BJ (cell line): Measurements from ENCODE around the gene ALPP. TPM values are rescaled to one million over a fixed set of nuclear protein-coding genes. Genes with fewer than 3 reads are reported as not detected.
"Not testable (repeated sequence)": the region's sequence is repeated elsewhere in the genome, so short reads cannot be mapped to it uniquely, and the experiment has no call there.

Source experiments
- CTCF ChIA-PET: fragments of 350-600 bp; formaldehyde crosslinking; extraction: SDS; loops from one replicate; lab custom pipeline; 2021; ENCODE audit warnings: antibody characterized with exemption, inconsistent platforms; lab: Yijun Ruan, JAX
- POLR2A ChIA-PET: fragments of 300-600 bp; sonication (Branson Sonifier 250); formaldehyde crosslinking; extraction: SDS; loops from one replicate; lab custom pipeline; 2021; ENCODE audit warnings: antibody characterized with exemption; lab: Charles Lee
- DNase-seq: peaks from one replicate; pipeline ENCODE4 v3.0.0-alpha.2; 2011; ENCODE audit warnings: low read depth
- H3K27me3 ChIP-seq: 2 replicates; pipeline ENCODE4 v1.6.0; 2011; ENCODE audit warnings: low read length; ENCODE audit not compliant: control insufficient read depth, insufficient read depth
- H3K36me3 ChIP-seq: 2 replicates; pipeline ENCODE4 v1.5.1; 2011; ENCODE audit warnings: low read length; ENCODE audit not compliant: control insufficient read depth, insufficient read depth
- H3K4me3 ChIP-seq: 2 replicates; pipeline ENCODE4 v1.5.1; 2011; ENCODE audit warnings: low read depth, mild to moderate bottlenecking, control low read depth, low read length
- polyA plus RNA-seq: library from polyadenylated mRNA; depleted of rRNA; stranded (reverse); fragments of >200 nt; gene quantifications from 2 replicates; pipeline ENCODE4 v1.2.3, GENCODE V29; 2011
- TF ChIP-seq, protein P1 (sequence below): IDR thresholded peaks from 2 replicates; pipeline ENCODE4 v1.5.1; 2011; ENCODE audit warnings: low read depth, mild to moderate bottlenecking, control low read depth, inconsistent platforms, low read length, moderate library complexity; ENCODE audit not compliant: insufficient read depth

Gene ALPP
- polyA plus RNA-seq, 1 experiment: not detected

DNA sequence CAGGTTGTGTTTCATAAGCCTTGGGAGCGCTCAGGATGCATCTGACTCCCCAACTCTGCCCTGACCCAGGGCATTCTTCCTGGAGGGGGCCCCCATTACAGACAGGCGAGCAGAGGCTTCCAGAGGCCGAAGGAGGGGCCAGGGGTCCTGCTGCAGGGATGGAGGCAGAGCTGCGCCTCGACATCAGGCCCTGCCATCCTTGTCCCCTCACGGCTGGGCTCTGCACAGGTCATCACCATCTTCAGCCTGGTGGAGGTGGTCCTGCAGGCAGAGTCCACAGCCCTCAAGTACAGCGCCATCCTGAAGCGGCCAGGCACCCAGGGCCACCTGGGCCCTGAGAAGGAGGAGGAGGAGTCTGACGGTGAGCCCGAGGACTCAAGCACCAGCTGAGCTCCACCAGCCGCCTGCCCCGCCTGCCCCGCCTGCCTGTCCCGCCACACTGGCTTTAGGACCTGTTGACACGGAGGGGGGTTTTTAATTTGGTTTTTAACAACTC lies 42.3 kb upstream of the ALPP start:
- ChIA-PET POLR2A (no interaction called here), CTCF (interaction anchor here (1.1 to 3.2 kb wide), 6 partner anchors 9 to 108 kb away, joined by 4 to 14 read pairs (median 8); no protein-coding TSS in a partner anchor)
- no peaks in the 10 kb centered on the region for H3K36me3 ChIP-seq
- no peak for DNase-seq
- H3K27me3 ChIP-seq: no peaks in the 10 kb centered on the region
- TF ChIP-seq, protein P1, sequence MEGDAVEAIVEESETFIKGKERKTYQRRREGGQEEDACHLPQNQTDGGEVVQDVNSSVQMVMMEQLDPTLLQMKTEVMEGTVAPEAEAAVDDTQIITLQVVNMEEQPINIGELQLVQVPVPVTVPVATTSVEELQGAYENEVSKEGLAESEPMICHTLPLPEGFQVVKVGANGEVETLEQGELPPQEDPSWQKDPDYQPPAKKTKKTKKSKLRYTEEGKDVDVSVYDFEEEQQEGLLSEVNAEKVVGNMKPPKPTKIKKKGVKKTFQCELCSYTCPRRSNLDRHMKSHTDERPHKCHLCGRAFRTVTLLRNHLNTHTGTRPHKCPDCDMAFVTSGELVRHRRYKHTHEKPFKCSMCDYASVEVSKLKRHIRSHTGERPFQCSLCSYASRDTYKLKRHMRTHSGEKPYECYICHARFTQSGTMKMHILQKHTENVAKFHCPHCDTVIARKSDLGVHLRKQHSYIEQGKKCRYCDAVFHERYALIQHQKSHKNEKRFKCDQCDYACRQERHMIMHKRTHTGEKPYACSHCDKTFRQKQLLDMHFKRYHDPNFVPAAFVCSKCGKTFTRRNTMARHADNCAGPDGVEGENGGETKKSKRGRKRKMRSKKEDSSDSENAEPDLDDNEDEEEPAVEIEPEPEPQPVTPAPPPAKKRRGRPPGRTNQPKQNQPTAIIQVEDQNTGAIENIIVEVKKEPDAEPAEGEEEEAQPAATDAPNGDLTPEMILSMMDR: no peak
- no peak overlapping the region for H3K4me3 ChIP-seq

DNA sequence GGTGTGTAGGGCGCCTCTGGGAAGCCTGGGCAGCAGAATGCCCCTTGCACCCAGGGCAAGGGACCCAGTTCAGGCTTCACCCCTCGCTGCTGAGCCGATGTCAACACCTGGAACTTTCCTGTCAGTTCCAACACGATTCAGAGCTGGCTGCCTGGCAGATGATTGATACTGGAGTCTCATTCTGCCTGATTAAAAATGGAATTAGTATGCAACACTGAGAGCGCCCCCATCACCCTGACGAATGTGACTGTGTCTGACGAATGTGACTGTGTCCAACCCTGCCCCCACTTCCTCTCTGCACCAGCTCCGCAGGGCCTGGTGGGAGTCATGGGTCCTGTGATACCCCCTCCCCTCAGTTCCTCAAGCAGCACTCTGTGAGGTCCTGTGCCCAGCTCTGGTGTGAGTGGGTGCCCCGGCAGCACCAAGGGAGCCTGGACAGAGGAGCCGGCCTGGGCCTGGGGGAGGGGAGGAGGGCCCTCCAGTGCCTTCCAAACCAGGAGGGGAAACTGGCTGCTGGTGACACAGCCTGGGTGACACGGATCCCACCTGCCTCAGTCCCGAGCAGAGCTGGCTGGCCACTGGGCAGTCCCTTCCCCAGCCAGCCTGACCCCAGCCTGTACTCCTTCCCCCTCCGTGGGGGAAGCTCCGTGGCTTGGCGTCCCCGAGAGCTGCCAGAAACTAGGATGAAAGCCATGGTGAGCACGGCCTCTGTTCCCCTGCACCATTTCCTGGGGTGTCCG lies 41.4 kb upstream of the ALPP start:
- Histone ChIP-seq H3K36me3 (no peaks in the 10 kb centered on the region), H3K4me3 (no peak overlapping the region), H3K27me3 (no peaks in the 10 kb centered on the region)
- no peak for DNase-seq
- ChIA-PET CTCF (interaction anchor here (2.4 to 3.2 kb wide), 3 partner anchors 11 to 104 kb away, joined by 12 to 14 read pairs (median 13); no protein-coding TSS in a partner anchor), POLR2A (no interaction called here)
- TF ChIP-seq, protein P1: no peak

DNA sequence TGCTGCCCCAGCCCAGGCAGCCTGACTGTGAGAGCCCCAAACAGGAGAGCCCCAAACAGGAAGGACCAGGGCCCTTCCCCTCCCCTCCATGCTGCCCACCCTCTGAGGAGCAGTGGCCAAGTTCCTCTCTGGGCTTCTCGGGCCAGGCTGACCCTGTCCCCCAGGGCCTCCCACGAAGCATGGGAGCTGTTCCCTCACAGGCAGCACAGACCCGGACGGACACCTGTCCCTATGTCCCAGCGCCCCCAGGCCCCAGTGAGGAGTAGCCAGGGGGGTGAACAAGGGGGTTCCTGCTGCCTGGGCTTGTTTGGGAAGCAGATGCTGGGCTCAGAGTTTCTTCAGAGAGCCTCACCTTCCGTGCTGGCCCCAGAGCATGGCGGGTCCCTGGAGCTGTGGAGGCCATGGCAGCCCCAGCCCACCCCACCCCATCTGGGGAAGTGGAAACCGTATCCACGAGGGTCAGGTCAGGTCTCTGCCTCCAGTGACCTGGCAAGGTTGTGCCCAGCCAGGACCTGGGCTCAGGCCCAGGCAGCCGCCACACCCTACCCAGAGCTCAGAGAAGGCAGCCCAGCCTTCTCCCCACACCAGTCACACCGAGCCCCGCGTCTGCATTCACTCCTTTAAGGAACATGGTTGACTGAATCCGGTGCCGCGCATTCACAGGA lies 40.3 kb upstream of the ALPP start:
- H3K4me3 ChIP-seq, POLR2A ChIA-PET, H3K27me3 ChIP-seq, DNase-seq, H3K36me3 ChIP-seq: not testable (repeated sequence)
- CTCF ChIA-PET: interaction anchor here (3.2 kb wide), 1 partner anchor 98 kb away, joined by 14 read pairs; no protein-coding TSS in a partner anchor

DNA sequence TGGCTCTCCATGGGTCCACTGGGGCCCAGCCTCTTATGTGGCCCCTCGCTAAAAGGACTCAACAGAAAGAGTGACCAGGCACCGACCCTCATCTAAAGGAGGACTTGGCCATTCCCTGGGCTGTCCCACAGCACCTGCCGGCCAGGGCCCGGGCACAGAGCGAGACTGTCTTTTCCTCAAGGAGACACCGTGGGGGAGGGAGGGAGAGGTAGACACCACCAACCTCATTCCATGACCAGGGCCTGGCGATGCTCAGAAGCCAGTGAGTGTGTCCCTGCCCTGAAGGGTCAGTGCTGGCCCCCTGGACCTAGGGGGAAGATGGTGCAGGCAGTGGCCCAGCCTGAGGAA lies 39.8 kb upstream of the ALPP start:
- no peak for DNase-seq
- Histone ChIP-seq H3K27me3 (no peaks in the 10 kb centered on the region), H3K36me3 (no peaks in the 10 kb centered on the region), H3K4me3 (no peak overlapping the region)
- TF ChIP-seq, protein P1: no peak
- CTCF ChIA-PET: interaction anchor here (1.0 kb wide), 1 partner anchor 101 kb away, joined by 3 read pairs; no protein-coding TSS in a partner anchor
- POLR2A ChIA-PET: no interaction called here

DNA sequence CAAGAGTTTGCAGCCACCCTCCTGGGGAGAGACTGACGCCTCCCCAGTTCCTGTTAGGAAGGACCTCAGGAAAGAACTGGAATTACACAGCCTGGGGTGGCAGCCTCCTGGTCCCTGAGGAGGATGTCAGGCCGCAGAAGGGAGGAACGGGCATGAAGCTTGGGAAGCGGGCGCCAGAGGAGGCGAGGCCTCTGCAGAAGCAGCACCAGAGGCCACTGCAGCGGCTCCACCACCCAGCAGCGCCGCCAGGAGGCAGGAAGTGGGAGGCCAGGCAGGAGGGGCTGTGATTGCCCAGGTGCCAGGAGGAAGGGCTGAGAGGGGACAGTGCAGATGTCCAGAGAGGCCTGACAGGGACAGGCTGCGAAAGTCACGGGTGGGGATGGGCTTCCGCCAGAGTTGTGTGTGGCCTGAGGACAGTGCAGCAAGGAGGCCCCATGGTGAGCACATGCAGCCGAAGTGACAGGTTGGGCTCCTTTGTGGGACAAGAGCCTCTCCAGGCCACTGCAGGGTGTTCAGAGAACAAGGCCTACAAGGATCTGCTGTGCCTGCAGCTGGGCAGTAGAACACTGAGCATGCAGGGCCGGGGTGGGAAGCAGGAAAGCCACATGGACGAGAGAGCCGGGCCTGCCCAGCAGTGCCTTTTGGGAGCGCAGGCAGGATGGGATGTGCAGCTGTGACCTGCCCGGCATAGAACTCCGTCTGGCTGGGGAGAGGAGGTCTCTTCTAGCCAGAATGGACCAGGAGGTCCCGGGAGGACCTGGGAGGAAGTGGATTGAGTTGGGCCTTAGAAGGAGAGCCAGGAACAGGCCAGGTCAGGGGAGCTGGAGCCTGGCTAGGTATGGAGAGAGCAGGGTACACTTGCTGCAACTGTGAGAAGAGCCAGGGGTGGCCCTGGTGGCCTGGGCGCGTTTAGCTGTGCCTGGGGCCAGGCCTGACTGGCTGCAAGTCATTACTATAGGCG lies 39.1 kb upstream of the ALPP start:
- Histone ChIP-seq H3K36me3 (no peaks in the 10 kb centered on the region), H3K4me3 (no peak overlapping the region), H3K27me3 (no peaks in the 10 kb centered on the region)
- no peak for DNase-seq
- ChIA-PET CTCF (interaction anchor here (1.0 to 1.8 kb wide), 3 partner anchors 12 to 100 kb away, joined by 3 to 6 read pairs (median 5); no protein-coding TSS in a partner anchor), POLR2A (no interaction called here)
- TF ChIP-seq, protein P1: peak; percentile 17; the same call in 1 of the 2 replicates
